Measurements from ENCODE around the gene ARL15.

- TF ChIP-seq EZH2 (IDR thresholded peaks at IDR 0.05; ENCODE audit: insufficient read depth, poor library complexity, severe bottlenecking) = no peak
- TF ChIP-seq EZH2phosphoT487 (IDR thresholded peaks at IDR 0.05; ENCODE audit: insufficient read depth, low read depth) = no peak
Measured at GRCh38 chr5:53856506-53856905, 453.9 kb downstream of the ARL15 start.
